Esophagus mucosa (tissue), 1 donor: ENCODE measurements around the gene SETD2. TPM values are rescaled to one million over a fixed set of nuclear protein-coding genes. Genes with fewer than 3 reads are reported as not detected.

Experiments used
- ATAC-seq: fragments of 200-7000 bp; cut with Tn5 transposase; one replicate; pipeline ENCODE4 v1.9.1; 2020
- total RNA-seq: library from RNA; stranded (reverse); gene quantifications from one replicate; pipeline ENCODE4 v1.2.4, GENCODE V29; 2023
- donor health status: DM: yes; HTN: yes; CAD: no.

SETD2 gene
- total RNA-seq, 1 donor from 2014 or later: 26.6 TPM

DNA sequence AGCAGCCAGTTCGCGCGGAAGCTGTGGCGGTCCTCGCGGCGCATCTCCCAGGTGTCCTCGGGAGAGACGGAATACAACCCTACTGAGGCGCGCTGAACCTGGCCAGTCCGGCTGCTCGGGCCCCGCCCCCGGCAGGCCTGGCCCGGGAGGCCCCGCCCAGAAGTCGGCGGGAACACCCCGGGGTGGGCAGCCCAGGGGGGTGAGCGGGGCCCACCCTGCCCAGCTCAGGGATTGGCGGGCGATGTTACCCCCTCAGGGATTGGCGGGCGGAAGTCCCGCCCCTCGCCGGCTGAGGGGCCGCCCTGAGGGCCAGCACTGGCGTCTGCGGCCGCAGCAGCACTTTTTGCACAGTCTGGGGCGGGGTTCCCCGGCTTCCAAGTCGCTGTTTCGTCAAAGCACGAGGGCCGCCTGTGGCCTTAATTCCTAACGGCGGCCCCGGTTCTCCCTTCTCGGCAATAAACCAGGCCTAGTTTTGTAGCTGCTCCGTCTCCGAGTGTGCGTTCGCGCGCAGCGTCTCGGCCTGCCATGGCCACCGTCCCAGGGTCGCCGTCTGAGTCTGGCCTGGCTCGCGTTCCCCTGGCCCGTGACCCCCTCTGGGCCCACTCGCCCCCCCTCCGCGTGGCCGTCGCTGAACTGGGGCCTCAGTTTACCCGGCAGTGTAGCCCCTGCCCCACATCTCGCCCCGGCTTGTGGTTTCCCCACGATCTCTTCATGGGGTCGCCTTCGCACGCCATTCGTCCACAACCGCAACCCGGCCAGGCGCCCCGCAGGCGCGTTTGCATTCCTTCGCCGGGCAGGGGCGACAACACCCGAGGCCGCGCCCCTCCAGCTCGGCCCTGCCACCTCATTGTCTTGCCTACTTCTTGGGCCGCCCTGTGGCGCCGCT lies 154.4 kb downstream of the SETD2 start:
- ATAC-seq: peak; percentile 81

DNA sequence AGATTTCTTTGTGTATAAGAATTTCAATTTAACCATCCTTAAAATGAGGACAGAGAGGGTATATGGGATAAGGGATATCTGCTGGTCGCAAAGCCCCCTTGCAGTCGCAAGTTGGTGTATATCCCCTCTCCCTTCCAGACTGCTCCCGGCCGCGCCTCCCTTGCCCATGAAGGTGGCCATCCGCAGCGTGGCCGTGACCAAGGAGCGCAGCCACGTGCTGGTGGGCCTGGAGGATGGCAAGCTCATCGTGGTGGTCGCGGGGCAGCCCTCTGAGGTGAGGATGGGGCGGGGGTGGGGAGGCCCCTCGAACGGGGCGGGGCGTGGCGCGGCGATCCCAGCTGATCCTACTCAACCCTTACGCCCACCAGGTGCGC lies 155.1 kb downstream of the SETD2 start:
- no peak for ATAC-seq

DNA sequence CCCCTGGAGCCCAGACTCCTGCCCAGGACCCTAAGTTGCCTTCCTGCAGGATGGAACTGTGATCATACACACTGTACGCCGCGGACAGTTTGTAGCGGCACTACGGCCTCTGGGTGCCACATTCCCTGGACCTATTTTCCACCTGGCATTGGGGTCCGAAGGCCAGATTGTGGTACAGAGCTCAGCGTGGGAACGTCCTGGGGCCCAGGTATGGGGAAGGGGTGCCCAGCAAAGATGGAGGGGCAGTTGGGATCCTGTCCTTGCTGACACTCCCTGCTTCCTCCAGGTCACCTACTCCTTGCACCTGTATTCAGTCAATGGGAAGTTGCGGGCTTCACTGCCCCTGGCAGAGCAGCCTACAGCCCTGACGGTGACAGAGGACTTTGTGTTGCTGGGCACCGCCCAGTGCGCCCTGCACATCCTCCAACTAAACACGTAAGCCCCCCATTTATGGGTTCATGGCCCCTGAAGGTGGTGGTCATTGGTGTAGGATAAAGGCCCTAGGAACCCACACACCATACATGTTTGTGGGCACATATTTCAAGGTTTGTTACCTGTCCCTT lies 155.6 kb downstream of the SETD2 start:
- no peak for ATAC-seq

DNA sequence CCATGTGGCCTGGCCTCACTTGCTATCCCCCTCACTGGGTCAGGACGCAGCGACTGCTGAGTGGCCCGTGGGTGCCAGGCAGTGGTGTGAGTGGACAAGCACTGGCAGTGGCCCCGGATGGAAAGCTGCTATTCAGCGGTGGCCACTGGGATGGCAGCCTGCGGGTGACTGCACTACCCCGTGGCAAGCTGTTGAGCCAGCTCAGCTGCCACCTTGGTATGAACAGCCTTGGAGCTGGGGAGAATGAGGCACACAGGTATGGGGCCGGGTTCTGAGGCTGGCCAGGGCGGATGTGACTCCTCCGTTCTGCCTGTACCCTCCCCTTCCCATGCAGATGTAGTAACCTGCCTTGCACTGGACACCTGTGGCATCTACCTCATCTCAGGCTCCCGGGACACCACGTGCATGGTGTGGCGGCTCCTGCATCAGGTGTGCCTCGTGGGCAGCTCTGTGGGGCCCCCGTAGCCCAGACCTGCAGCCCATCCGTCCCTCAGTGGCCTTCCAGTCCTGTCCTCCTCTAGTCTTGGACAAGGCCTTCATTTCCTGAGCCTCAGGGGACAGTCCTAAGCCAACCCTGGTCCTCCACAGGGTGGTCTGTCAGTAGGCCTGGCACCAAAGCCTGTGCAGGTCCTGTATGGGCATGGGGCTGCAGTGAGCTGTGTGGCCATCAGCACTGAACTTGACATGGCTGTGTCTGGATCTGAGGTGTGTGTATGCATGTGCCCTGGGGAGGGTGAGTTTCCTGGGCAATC lies 156.3 kb downstream of the SETD2 start:
- ATAC-seq: no peak

DNA sequence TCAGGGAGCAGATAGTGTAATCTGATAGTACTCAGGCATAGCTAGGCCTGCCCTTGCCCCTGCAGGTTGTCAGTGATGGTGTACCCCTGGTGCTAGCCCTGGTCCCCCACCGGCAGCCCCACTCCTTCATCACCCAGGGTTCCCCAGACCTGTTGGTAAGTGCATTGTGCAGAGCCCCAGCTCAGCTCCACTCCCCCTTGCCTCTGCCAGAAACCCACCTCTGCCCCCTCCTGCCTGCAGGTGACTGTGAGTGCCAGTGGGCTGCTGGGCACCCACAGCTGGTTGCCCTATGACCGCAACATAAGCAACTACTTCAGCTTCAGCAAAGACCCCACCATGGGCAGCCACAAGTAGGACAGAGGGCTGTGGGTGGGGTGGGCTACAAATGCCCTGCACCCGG lies 156.9 kb downstream of the SETD2 start:
- ATAC-seq: no peak

DNA sequence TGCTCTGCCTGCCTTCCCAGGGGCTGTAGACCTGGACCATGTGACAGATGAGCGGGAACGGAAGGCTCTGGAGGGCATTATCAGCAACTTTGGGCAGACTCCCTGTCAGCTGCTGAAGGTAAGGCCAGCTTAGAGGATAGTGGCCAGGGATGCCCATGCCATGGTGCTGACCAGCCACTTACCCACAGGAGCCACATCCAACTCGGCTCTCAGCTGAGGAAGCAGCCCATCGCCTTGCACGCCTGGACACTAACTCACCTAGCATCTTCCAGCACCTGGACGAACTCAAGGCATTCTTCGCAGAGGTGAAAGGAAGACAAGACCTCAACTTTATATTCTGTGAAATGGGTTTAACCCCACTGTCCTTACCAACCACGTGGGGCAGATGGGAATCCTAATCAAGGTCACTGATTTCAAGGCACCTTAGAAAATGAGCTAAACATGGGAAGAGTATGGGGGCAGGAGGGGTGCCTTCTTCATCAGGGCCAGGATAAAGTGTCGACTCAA lies 157.7 kb downstream of the SETD2 start:
- no peak for ATAC-seq

DNA sequence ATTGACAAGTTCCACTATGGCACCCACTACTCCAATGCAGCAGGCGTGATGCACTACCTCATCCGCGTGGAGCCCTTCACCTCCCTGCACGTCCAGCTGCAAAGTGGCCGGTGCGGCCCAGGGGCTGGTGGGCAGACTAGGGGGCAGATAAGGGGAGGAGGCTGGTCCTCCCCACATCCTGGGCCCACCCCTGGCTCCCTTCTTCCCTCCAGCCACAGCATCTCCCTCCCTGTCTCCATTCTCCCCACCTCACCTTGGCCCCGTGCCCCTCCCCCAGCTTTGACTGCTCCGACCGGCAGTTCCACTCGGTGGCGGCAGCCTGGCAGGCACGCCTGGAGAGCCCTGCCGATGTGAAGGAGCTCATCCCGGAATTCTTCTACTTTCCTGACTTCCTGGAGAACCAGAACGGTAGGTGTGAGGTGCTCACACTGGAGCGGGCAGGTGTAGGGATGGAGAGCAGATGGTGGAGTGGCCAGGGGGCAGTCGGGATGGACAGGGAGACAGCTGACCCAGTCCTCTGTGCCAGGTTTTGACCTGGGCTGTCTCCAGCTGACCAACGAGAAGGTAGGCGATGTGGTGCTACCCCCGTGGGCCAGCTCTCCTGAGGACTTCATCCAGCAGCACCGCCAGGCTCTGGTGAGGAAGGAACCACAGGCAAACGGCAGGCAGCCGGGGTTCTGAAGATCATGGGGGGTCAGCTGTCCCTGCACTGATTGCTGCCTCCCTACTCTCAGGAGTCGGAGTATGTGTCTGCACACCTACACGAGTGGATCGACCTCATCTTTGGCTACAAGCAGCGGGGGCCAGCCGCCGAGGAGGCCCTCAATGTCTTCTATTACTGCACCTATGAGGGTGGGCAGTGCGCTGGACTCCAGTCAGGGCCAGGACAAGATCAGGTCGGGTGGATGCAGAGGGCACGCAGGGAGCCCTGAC lies 158.4 kb downstream of the SETD2 start:
- ATAC-seq: no peak

DNA sequence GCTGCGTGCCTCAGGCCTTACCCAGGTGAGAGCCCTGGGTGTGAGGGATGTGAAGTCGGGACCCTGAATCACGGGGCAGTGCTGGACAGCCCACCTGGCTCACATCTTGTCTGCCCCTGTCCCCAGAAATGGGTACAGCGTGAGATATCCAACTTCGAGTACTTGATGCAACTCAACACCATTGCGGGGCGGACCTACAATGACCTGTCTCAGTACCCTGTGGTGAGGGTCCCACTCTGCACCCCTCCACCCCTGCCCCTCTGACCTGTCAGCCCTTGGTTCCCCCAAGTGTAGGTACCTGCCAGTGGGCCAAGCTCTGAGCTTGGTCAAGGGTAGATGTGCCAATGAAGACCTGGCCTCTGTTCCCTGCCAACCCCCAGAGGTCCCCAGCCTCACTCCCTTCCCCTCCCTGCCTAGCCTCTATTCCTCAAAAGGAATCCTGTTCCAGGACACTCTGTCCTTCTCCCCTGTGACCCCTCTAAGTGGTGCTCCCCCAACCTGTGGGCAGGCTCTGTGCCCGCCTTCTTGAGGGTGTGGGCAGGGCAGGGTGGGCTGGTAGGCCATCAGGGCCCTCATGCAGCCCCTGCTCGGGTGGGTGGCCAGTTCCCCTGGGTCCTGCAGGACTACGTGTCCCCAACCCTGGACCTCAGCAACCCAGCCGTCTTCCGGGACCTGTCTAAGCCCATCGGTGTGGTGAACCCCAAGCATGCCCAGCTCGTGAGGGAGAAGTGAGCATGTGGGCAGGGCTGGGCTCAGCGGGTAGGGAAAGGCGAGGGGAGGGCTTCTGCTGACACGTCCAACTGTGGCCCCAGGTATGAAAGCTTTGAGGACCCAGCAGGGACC lies 159.3 kb downstream of the SETD2 start:
- ATAC-seq: no peak

DNA sequence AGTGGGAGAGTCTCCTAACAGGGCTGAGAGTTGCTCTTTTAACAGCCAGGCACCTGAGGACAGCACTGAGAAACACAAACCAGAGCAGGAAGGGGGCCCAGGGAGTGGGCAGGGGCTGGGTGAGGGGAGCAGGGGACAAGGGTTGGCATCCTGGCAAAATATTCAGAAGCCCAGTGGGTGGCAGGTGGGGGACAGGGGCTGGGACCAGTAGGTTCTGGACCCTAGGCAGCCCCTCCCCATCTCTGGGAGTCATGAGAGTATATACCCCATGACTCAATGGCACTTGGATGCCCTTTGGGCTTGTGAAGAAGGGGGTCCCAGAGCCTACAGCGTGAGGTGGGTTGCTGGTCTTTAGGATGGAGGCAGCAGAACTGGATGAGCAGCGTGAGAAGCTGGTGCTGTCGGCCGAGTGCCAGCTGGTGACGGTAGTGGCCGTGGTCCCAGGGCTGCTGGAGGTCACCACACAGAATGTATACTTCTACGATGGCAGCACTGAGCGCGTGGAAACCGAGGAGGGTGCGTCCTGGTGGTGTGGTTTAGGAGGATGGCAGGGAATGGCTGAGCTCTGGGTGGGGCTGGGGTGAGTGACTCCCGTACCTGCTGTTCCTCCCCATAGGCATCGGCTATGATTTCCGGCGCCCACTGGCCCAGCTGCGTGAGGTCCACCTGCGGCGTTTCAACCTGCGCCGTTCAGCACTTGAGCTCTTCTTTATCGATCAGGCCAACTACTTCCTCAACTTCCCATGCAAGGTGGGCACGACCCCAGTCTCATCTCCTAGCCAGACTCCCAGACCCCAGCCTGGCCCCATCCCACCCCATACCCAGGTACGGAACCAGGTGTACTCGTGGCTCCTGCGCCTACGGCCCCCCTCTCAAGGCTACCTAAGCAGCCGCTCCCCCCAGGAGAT lies 160.2 kb downstream of the SETD2 start:
- ATAC-seq: no peak

DNA sequence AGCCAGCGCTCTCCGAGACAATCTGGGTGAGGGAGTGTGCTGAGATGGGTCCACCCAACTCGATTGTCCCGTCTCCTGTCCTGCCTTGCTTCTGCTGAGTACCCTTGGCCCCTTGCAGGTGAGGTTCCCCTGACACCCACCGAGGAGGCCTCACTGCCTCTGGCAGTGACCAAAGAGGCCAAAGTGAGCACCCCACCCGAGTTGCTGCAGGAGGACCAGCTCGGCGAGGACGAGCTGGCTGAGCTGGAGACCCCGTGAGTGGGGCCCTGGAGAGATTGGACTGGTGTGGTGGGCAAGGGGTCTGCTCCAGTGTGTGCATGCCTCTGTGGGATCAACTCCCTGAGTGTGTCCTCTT lies 160.9 kb downstream of the SETD2 start:
- ATAC-seq: no peak

DNA sequence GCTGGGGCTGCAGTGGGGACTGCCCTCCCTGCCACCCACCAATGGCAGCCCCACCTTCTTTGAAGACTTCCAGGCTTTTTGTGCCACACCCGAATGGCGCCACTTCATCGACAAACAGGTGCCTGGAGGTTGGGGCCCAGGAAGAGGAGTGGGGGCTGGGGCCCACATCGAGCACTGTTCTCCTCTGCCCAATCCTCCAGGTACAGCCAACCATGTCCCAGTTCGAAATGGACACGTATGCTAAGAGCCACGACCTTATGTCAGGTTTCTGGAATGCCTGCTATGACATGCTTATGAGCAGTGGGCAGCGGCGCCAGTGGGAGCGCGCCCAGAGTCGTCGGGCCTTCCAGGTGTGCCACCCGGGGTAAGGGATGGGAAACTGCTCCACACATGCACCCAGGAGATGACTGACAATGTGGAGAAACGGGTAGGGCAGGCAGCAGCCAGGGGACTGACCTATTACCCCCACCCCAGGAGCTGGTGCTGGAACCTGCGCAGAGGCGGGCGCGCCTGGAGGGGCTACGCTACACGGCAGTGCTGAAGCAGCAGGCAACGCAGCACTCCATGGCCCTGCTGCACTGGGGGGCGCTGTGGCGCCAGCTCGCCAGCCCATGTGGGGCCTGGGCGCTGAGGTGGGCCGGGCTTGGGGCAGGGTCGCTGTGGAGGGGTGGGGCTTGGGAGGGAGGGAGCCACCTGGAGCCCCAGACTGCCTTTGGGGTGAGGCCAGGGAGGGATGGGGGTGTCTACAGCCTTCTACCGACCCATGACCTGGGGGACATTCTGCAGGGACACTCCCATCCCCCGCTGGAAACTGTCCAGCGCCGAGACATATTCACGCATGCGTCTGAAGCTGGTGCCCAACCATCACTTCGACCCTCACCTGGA lies 161.5 kb downstream of the SETD2 start:
- ATAC-seq: no peak

DNA sequence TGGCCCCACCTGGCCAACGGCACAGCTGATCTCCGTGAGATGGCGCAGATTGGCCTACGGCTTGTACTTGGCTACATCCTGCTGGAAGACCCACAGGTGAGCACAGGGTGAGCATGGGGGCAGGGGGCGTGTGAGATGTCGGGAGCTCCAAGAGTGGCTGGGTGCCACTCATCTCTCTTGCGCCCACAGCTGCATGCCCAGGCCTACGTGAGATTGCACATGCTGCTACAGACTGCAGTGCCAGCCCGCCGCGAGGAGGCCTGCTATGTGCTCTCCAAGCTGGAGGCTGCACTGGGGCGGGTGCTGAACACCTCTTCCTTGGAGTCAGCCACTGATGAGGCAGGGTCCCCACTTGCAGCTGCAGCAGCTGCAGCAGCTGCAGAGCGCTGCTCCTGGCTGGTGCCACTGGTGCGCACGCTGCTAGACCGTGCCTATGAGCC lies 162.2 kb downstream of the SETD2 start:
- no peak for ATAC-seq

DNA sequence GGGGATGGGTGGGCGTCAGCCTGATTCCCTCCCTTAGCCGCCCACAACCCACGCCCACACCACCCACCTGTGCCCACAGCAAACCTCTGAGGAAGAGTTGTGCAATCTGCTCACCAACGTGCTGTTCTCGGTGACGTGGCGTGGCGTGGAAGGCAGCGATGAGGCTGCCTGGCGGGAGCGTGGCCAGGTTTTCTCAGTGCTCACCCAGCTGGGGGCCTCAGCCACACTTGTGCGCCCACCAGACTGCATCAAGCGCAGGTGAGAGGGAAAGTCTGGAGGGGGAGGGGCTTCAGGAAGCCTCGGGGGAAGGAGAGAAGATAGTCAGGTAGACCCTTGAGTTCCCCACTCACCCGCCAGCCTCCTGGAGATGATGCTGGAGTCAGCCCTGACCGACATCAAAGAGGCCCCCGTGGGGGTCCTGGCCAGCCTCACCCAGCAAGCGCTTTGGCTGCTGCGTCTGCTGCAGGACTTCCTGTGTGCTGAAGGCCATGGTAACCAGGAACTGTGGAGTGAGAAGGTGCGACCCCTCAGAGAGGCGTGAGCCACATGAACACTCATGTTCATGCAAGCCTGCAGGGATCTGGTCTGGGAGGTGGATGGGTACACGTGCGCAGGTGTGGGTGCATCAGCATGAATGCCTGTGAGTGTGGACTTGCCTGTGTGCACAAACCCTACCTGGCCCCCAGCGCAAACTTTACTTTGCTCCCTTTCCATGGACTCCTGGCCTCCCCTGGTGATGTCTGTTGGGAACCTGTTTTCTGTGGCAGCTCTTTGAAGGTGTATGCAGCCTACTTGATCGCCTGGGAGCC lies 162.8 kb downstream of the SETD2 start:
- no peak for ATAC-seq

DNA sequence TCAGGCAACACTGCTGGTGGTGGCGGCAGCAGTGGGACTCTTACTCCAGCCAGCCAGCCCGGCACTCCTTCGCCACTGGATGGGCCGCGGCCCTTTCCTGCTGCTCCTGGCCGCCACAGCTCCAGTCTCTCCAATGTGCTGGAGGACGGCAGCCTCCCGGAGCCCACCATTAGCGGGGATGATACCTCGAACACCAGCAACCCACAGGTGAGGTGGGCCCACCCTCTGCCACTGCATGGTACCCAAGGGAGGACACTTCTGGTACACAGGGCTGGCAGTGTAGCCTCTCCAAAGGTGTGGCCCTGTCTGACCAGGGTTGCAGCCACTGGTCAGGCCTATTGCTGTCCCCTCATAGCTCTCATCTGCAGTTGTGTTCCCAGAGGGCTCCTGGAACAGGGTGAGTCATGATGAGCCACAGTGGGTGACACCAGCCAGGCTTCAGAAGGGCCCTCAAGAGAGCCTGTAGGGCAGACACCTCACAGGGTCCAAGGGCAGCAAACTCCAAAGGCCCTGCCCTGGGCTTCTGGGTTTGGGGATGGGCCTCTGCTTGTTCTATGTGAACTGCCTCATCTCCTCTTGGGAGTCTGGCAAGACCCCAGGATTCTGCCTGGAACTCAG lies 163.6 kb downstream of the SETD2 start:
- ATAC-seq: no peak

DNA sequence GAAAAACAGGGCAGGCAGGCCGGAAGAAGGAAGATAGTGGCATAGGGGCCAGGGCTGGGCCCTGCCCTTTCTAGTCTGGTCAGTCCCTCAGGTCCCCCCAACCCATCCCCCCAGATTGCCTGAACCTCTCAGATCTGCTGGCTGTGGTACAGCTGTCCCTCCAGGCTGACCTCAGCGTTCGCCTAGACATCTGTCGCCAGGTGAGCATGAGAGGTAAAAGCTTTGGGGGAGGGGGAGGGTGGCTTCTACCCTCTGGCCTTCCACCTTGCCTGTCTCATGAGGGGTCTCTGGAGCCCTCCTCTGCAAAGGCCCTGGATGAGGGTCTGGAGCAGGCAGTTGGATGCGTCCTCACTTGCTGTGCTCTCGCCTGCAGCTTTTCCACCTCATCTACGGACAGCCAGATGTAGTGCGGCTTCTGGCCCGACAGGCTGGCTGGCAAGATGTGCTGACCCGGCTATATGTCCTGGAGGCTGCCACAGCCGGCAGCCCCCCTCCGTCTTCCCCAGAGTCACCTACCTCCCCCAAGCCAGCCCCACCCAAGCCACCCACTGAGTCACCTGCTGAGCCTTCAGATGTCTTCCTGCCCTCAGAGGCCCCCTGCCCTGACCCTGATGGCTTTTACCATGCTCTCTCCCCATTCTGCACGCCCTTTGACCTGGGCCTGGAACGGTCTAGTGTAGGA lies 164.3 kb downstream of the SETD2 start:
- no peak for ATAC-seq

DNA sequence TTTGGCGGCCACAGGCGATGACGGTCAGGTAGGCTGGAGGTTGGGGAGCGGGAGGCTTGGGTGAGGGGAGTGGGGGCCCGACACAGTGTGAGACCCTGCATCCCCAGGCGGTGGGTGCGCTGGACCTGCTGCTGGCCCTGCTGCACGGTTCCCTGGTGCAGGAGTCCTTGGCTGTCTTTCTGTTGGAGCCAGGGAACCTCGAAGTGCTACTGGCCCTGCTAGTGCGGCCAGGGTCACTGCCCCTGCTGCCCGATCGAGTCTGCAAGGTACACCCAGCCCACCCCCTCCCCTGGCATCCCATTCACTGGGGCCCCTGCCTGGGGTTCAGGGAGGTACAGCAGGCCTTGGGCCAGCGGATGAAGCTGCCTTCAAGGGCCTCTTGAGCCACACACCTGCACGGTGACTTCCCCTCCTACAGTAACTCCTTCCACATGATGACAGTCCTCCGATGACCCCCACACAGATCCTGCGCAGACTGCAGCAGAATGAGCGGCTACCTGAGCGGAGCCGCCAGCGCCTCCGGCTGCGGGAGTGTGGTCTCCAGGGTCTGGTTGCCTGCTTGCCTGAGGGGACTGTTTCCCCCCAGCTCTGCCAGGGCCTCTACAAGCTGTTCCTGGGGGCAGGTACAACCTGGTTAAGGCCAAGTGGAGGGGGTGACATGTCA lies 164.9 kb downstream of the SETD2 start:
- no peak for ATAC-seq
